ENCODE data around the gene IL13RA1. TPM values are rescaled to one million over a fixed set of nuclear protein-coding genes. Genes with fewer than 3 reads are reported as not detected.

The IL13RA1 gene
- total RNA-seq, 4 donors from 2014 or later = 34.8 to 61.2 (median 46.9) TPM

GRCh38 chrX:118764122-118764521 lies 36.7 kb downstream of the IL13RA1 start:
- Histone ChIP-seq H3K27ac (no peak overlapping the region), H3K9me3 (no peaks in the 10 kb centered on the region), H3K36me3 (peaks cover 0 to 6% (median 0%) of the 10 kb centered on the region in 3 donors), H3K4me1 (no peaks in the 10 kb centered on the region), H3K4me3 (no peak overlapping the region), H3K27me3 (peaks cover 0 to 2% of the 10 kb centered on the region in 2 donors)
- no peak for DNase-seq (ENCODE audit: low spot score in 2 of 2)
- TF ChIP-seq CTCF (IDR thresholded peaks at IDR 0.05) = no peak
- no peak for TF ChIP-seq POLR2A (IDR thresholded peaks at IDR 0.05)
- no peak for TF ChIP-seq EP300 (IDR thresholded peaks at IDR 0.05)
- WGBS, 2 donors = 70 to 79% methylated on average over 4 of the region's 4 CpGs

- Histone ChIP-seq H3K27me3 (peaks cover 0 to 2% of the 10 kb centered on the region in 2 donors), H3K4me1 (no peaks in the 10 kb centered on the region), H3K9me3 (no peaks in the 10 kb centered on the region), H3K4me3 (no peak overlapping the region), H3K27ac (no peak overlapping the region), H3K36me3 (peaks cover 0 to 23% (median 0%) of the 10 kb centered on the region in 3 donors)
- TF ChIP-seq EP300 (IDR thresholded peaks at IDR 0.05) = no peak
- TF ChIP-seq POLR2A (IDR thresholded peaks at IDR 0.05) = no peak
- no peak for TF ChIP-seq CTCF (IDR thresholded peaks at IDR 0.05)
- WGBS, 2 donors = 80 to 96% methylated on average over 1 to 36 of the region's 38 CpGs
- no peak for DNase-seq (ENCODE audit: low spot score in 2 of 2)
Observed at GRCh38 chrX:118770133-118770760, 42.8 kb downstream of the IL13RA1 start.

DNA sequence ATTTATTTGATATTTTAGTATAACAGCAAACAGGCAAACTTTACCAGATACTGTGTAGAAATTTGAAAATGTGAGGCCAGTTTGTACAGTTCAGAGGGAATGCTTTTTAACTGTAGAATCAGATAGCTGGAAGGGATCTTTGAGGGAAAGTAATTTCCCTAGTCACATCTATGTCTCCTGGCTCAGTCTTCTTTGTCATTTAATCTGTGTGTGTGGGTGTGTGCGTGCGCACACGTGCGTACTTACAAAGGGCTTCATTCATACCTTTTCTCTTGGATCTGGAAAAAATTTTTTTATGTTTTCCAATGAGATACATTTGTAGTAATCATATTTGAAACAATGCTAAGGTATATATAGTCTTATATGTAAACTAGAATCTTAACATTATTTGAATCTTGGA lies 44.6 kb downstream of the IL13RA1 start:
- Histone ChIP-seq H3K4me1 (no peaks in the 10 kb centered on the region), H3K27me3 (no peaks in the 10 kb centered on the region), H3K9me3 (no peaks in the 10 kb centered on the region), H3K36me3 (peaks cover 0 to 23% (median 0%) of the 10 kb centered on the region in 3 donors), H3K4me3 (no peak overlapping the region), H3K27ac (no peak overlapping the region)
- WGBS, 2 donors = 76 to 88% methylated on average over 4 of the region's 4 CpGs
- TF ChIP-seq CTCF (IDR thresholded peaks at IDR 0.05) = no peak
- no peak for TF ChIP-seq EP300 (IDR thresholded peaks at IDR 0.05)
- no peak for TF ChIP-seq POLR2A (IDR thresholded peaks at IDR 0.05)
- DNase-seq (ENCODE audit: low spot score in 2 of 2) = no peak

GRCh38 chrX:118773782-118774181 lies 46.4 kb downstream of the IL13RA1 start:
- no peak for TF ChIP-seq EP300 (IDR thresholded peaks at IDR 0.05)
- no peak for TF ChIP-seq POLR2A (IDR thresholded peaks at IDR 0.05)
- TF ChIP-seq CTCF (IDR thresholded peaks at IDR 0.05) = no peak
- DNase-seq (ENCODE audit: low spot score in 2 of 2) = no peak
- Histone ChIP-seq H3K27ac (no peak overlapping the region), H3K4me1 (no peaks in the 10 kb centered on the region), H3K27me3 (no peaks in the 10 kb centered on the region), H3K9me3 (no peaks in the 10 kb centered on the region), H3K4me3 (no peak overlapping the region), H3K36me3 (peaks cover 0 to 20% (median 0%) of the 10 kb centered on the region in 3 donors)
- 93 to 96% methylated on average over 5 of the region's 5 CpGs for WGBS, 2 donors

DNA sequence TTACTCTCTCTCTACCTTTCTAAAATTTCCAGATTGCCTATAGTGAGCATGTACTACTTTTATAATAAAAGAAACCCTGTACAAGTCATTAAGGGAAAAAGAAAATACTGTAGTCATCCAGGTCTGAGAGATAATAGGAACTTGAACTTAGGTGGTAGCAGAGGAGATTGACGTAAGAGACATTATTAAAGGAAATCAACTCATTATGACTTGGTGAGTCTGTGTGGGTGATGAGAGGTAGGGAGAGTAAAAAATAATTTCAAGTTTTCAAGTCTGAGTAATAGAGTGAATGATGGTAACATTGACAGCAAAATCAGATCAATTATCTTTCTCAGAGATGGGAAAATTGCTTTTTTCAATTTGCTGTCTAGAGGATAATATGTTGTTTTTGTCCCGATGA lies 52.2 kb downstream of the IL13RA1 start:
- Histone ChIP-seq H3K4me1 (no peaks in the 10 kb centered on the region), H3K36me3 (no peaks in the 10 kb centered on the region), H3K4me3 (no peak overlapping the region), H3K9me3 (no peaks in the 10 kb centered on the region), H3K27ac (no peak overlapping the region), H3K27me3 (no peaks in the 10 kb centered on the region)
- no peak for TF ChIP-seq EP300 (IDR thresholded peaks at IDR 0.05)
- no peak for TF ChIP-seq CTCF (IDR thresholded peaks at IDR 0.05)
- TF ChIP-seq POLR2A (IDR thresholded peaks at IDR 0.05) = no peak
- 74 to 88% methylated on average over 2 of the region's 2 CpGs for WGBS, 2 donors
- no peak for DNase-seq (ENCODE audit: low spot score in 2 of 2)
